DND-41 (cell line): ENCODE data around the gene ARHGAP9.

Experiments
- EZH2 ChIP-seq: IDR thresholded peaks from 3 replicates; pipeline ENCODE4 v1.6.1; 2012; ENCODE audit warnings: borderline replicate concordance, low read depth, mild to moderate bottlenecking, moderate library complexity, low read length, inconsistent platforms; ENCODE audit not compliant: severe bottlenecking
- TF ChIP-seq, protein P1 (sequence below): IDR thresholded peaks from 2 replicates; pipeline ENCODE4 v1.5.1; 2012; ENCODE audit warnings: borderline replicate concordance, low read length, moderate library complexity, mild to moderate bottlenecking; ENCODE audit not compliant: poor library complexity, severe bottlenecking; ENCODE audit errors: extremely low read depth

- TF ChIP-seq, protein P1, sequence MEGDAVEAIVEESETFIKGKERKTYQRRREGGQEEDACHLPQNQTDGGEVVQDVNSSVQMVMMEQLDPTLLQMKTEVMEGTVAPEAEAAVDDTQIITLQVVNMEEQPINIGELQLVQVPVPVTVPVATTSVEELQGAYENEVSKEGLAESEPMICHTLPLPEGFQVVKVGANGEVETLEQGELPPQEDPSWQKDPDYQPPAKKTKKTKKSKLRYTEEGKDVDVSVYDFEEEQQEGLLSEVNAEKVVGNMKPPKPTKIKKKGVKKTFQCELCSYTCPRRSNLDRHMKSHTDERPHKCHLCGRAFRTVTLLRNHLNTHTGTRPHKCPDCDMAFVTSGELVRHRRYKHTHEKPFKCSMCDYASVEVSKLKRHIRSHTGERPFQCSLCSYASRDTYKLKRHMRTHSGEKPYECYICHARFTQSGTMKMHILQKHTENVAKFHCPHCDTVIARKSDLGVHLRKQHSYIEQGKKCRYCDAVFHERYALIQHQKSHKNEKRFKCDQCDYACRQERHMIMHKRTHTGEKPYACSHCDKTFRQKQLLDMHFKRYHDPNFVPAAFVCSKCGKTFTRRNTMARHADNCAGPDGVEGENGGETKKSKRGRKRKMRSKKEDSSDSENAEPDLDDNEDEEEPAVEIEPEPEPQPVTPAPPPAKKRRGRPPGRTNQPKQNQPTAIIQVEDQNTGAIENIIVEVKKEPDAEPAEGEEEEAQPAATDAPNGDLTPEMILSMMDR: no peak
- TF ChIP-seq EZH2: no peak
These were observed 32.1 kb upstream of the ARHGAP9 start for GRCh38 chr12:57511588-57512325.
